HepG2 (cell line): ENCODE data around the gene MEI1. TPM values are rescaled to one million over a fixed set of nuclear protein-coding genes. Genes with fewer than 3 reads are reported as not detected.

Source experiments
- ATAC-seq: fragments of 200-7000 bp; cut with Tn5 transposase; 3 replicates; pipeline ENCODE4 v1.9.1; 2020; ENCODE audit warnings: mild to moderate bottlenecking, moderate library complexity
- BruUV-seq: library from RNA; stranded (reverse); fragments of 400-500 nt; replicated peaks from 2 replicates; lab custom pipeline; 2021; lab: Mats Ljungman, UMichigan
- CTCF ChIA-PET: fragments of 300-600 bp; formaldehyde crosslinking; extraction: SDS; loops from one replicate; lab custom pipeline; 2021; ENCODE audit warnings: low total read pairs, inconsistent platforms, low intra/inter-chr PET ratio; lab: Yijun Ruan, JAX
- POLR2A ChIA-PET: fragments of 350-600 bp; sonication (Branson Sonifier 250); formaldehyde crosslinking; loops from one replicate; lab custom pipeline; 2020; ENCODE audit warnings: antibody characterized with exemption, inconsistent platforms; lab: Yijun Ruan, JAX
- DNase-seq: peaks from one replicate; pipeline ENCODE4 v3.0.0-alpha.2; 2015; ENCODE audit warnings: low spot score
- FAIRE-seq: peaks from 3 replicates; lab custom pipeline; 2011; peaks lifted over from hg19 to GRCh38; lab: Jason Lieb, UNC
- H2AFZ ChIP-seq: one replicate; pipeline ENCODE4 v1.6.1; 2011; ENCODE audit warnings: low read length, inconsistent platforms
- H3K27ac ChIP-seq: fragments of 300-600 bp; 3 replicates; pipeline ENCODE4 v1.8.0; 2011; ENCODE audit warnings: mixed run types, mild to moderate bottlenecking, mixed read lengths, low read length, inconsistent platforms; ENCODE audit not compliant: insufficient read depth; ENCODE audit errors: extremely low read length
- H3K27me3 ChIP-seq, 2 experiments: fragments of 200-600 bp in 1 of 2; 2 replicates in 1 of 2; 3 replicates in 1 of 2; pipeline versions ENCODE4 v1.6.0 to v1.8.0; 2011; ENCODE audit warnings: low read length in 2 of 2, mild to moderate bottlenecking in 2 of 2, moderate library complexity in 2 of 2, inconsistent platforms in 1 of 2; ENCODE audit not compliant: insufficient read depth in 2 of 2, control insufficient read depth in 1 of 2
- H3K36me3 ChIP-seq, 2 experiments: fragments of 200-600 bp in 1 of 2; replicated peaks in 1 of 2; 2 replicates in 1 of 2; 3 replicates in 1 of 2; pipeline versions ENCODE4 v1.5.1 to v1.8.0; 2011; ENCODE audit warnings: low read length in 2 of 2, inconsistent platforms in 1 of 2; ENCODE audit not compliant: insufficient read depth in 2 of 2, control insufficient read depth in 1 of 2
- H3K4me1 ChIP-seq: 2 replicates; pipeline ENCODE4 v1.5.1; 2012; ENCODE audit warnings: low read length, inconsistent platforms; ENCODE audit not compliant: insufficient read depth
- H3K4me2 ChIP-seq: 2 replicates; pipeline ENCODE4 v1.6.0; 2011; ENCODE audit warnings: low read depth, low read length, inconsistent platforms
- H3K4me3 ChIP-seq, 3 experiments: fragments of 200-600 bp in 1 of 3; sonication (generic), shearing (Covaris generic) in 1 of 3; replicated peaks in 1 of 3; 2 replicates each; pipeline ENCODE4 v1.5.1; 2011 to 2016; ENCODE audit warnings: low read length in 3 of 3, inconsistent platforms in 2 of 3, low read depth in 2 of 3, mild to moderate bottlenecking in 2 of 3, control low read depth in 1 of 3, mixed read lengths in 1 of 3; ENCODE audit not compliant: insufficient read depth in 1 of 3
- H3K79me2 ChIP-seq: one replicate; pipeline ENCODE4 v1.6.1; 2011; ENCODE audit warnings: low read length, inconsistent platforms; ENCODE audit not compliant: insufficient read depth
- H3K9ac ChIP-seq: 2 replicates; pipeline ENCODE4 v1.6.0; 2011; ENCODE audit warnings: mild to moderate bottlenecking, low read depth, low read length, inconsistent platforms; ENCODE audit not compliant: insufficient read depth
- H3K9me3 ChIP-seq: 2 replicates; pipeline ENCODE4 v1.5.1; 2012; ENCODE audit warnings: mild to moderate bottlenecking, low read length
- H4K20me1 ChIP-seq: 2 replicates; pipeline ENCODE4 v1.6.0; 2011; ENCODE audit warnings: inconsistent platforms, mild to moderate bottlenecking, low read length, moderate library complexity; ENCODE audit not compliant: insufficient read depth
- CEBPB ChIP-seq: IDR thresholded peaks from 2 replicates; pipeline ENCODE4 v1.6.1; 2011; ENCODE audit warnings: low read depth, low read length, improper control_type of control experiment, borderline replicate concordance
- HNRNPH1 ChIP-seq: fragments of 200-400 bp; formaldehyde crosslinking; optimal IDR thresholded peaks from 2 replicates; pipeline ENCODE3; 2017; ENCODE audit warnings: mild to moderate bottlenecking, low read depth, low read length
- JARID2 ChIP-seq: sonication (generic); formaldehyde crosslinking; IDR thresholded peaks from 2 replicates; pipeline ENCODE4 v1.8.1; 2023; ENCODE audit warnings: missing genetic modification reagents, inconsistent platforms; ENCODE audit not compliant: insufficient replicate concordance
- NAIF1 ChIP-seq: sonication (generic); formaldehyde crosslinking; IDR thresholded peaks from 2 replicates; pipeline ENCODE4 v1.5.0; 2020; ENCODE audit warnings: mild to moderate bottlenecking, missing genetic modification reagents, borderline replicate concordance
- NFIC ChIP-seq: IDR thresholded peaks from 2 replicates; pipeline ENCODE4 v1.6.1; 2012; ENCODE audit warnings: mild to moderate bottlenecking, low read length, inconsistent platforms
- NFYB ChIP-seq: sonication (generic); formaldehyde crosslinking; IDR thresholded peaks from 2 replicates; pipeline ENCODE4 v1.4.0; 2020; ENCODE audit warnings: missing genetic modification reagents
- PHF8 ChIP-seq: sonication (generic); formaldehyde crosslinking; IDR thresholded peaks from 2 replicates; pipeline ENCODE4 v1.5.0; 2020; ENCODE audit warnings: missing genetic modification reagents
- RFXANK ChIP-seq: IDR thresholded peaks from 2 replicates; pipeline ENCODE4 v1.6.1; 2016
- ZBTB10 ChIP-seq: sonication (generic); formaldehyde crosslinking; IDR thresholded peaks from 2 replicates; pipeline ENCODE4 v1.4.0; 2020; ENCODE audit warnings: missing genetic modification reagents, borderline replicate concordance
- ZNF781 ChIP-seq: sonication (generic); formaldehyde crosslinking; IDR thresholded peaks from 2 replicates; pipeline ENCODE4 v1.5.1; 2020; ENCODE audit warnings: borderline replicate concordance, mild to moderate bottlenecking, missing genetic modification reagents; ENCODE audit errors: not compliant biosample characterization
- WGBS: methylation state at CpG from one replicate; pipeline ENCODE4 v1.1.6; 2017; ENCODE audit warnings: low lambda C conversion rate; 5-methylcytosine and 5-hydroxymethylcytosine counted together
- in situ Hi-C: cut with HindIII; loops from 2 replicates; pipeline ENCODE4 v1.10.0; 2017; ENCODE audit warnings: low pct_unique_long_range_greater_than_20kb; ENCODE audit not compliant: extremely low pct_ligation_motif_present
- intact Hi-C: fragments of 100-400 bp; cut with micrococcal nuclease; formaldehyde crosslinking; loops from one replicate; pipeline ENCODE4 v1.10.0; 2022; ENCODE audit not compliant: unreplicated experiment
- polyA plus RNA-seq, 8 experiments: library from polyadenylated mRNA; depleted of rRNA in 3 of 8; stranded (reverse) in 7 of 8; unstranded in 1 of 8; fragments of >200 nt; fragmentation: Illumina TruSeq in 4 of 8; extraction: Trizol in 4 of 8; gene quantifications; 2 replicates each; pipeline versions ENCODE4 v1.2.1 to v1.2.3, GENCODE V29; 2011 to 2016; ENCODE audit warnings: low read depth in 4 of 8, missing spikeins in 1 of 8, mixed read lengths in 1 of 8; ENCODE audit not compliant: insufficient read depth in 1 of 8
- total RNA-seq, 5 experiments: library from RNA; depleted of rRNA; stranded (reverse); fragments of >200 nt; fragmentation: Illumina TruSeq; extraction: Trizol; gene quantifications; 2 replicates each; pipeline ENCODE4 v1.2.3, GENCODE V29; 2016; ENCODE audit warnings: low read depth in 1 of 5
- TF ChIP-seq, protein P1 (sequence below): sonication (generic); formaldehyde crosslinking; conservative IDR thresholded peaks from 2 replicates; pipeline ENCODE4 v1.4.0; 2020; ENCODE audit warnings: mild to moderate bottlenecking, missing genetic modification reagents, moderate library complexity

Gene MEI1
- total and polyA plus RNA-seq, 2 of the 13 experiments (the other 11 are each of a cell fraction or from before 2014, with no cell fraction given) = 0.75 to 1.9 TPM

DNA sequence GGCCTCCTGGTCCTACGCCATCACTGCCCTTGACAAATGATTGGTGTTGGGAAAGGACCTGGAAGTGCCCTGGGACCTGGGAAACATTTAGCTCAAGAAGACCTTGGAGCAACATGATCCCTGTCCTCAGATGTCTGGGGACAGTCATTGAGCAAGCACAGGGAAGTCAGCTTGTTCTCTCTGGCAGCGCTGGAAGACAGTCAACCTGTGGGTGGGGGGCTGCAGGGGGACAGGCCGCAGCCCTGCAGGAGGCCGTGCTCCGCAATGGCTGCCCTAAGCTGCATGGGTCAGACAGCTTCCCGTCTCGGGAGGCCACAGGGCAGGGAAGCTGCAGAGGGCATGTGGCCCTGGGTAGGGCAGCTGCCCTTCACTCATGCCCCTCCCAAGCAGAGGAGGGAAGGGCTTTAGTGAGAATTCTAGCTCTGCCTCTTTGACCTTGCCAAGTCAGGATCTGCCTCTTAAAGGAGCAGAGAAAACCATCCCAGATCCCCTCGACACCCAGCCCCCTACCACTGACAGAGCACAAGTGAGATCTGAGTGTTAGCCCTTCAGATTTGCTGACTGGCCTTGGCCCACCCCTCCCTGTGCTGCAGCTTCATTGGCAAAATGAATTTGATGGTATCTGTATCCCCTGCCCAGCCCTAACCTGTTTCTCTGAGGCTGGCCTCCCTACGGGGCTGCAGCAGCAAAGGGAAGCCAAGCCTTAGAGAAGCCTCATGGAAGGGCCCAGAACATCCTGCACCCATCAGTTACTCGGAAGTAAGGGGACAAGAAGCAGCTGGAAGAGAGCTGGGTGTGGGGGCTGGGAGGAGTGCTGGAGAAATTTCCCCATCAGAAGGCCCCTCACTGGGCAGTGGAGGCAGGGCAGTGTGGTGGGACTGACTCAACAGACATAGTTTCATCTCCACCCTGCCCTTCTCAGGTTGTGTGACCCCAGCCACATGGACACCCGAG, 127.4 kb downstream of the MEI1 start:
- no peak overlapping the region for H2AFZ ChIP-seq
- no peak overlapping the region for H3K4me2 ChIP-seq
- in situ Hi-C loops = no loop called here
- no peaks in the 10 kb centered on the region for H4K20me1 ChIP-seq
- H3K9me3 ChIP-seq = no peaks in the 10 kb centered on the region
- DNase-seq (no peak), FAIRE-seq (no peak), ATAC-seq (no peak)
- H3K79me2 ChIP-seq = no peaks in the 10 kb centered on the region
- no peak for TF ChIP-seq HNRNPH1
- TF ChIP-seq CEBPB = no peak
- TF ChIP-seq PHF8 (CRISPR knock-in tag) = no peak
- no peak for TF ChIP-seq ZNF781
- peaks cover 1 to 18% of the 10 kb centered on the region in 2 experiments; a peak in 1 of 5 replicates for H3K36me3 ChIP-seq
- ChIA-PET POLR2A (interaction anchor here (1.5 to 3.1 kb wide), 2 partner anchors 26 to 27 kb away, joined by 3 to 13 read pairs; partner anchors contain the start of gene CCDC134), CTCF (no interaction called here)
- H3K27ac ChIP-seq = peak overlapping the region; percentile 28
- BruUV-seq = no TSS peak
- H3K9ac ChIP-seq = no peak overlapping the region
- peaks cover 17% of the 10 kb centered on the region for H3K4me1 ChIP-seq
- H3K27me3 ChIP-seq = no peaks in the 10 kb centered on the region
- intact Hi-C loops = no loop called here
- H3K4me3 ChIP-seq = no peak overlapping the region
- 96% methylated on average over 9 of the region's 11 CpGs for WGBS

GRCh38 chr22:41827671-41828070, 128.4 kb downstream of the MEI1 start:
- H4K20me1 ChIP-seq = no peaks in the 10 kb centered on the region
- no peak overlapping the region for H2AFZ ChIP-seq
- no peaks in the 10 kb centered on the region for H3K9me3 ChIP-seq
- H3K4me2 ChIP-seq = no peak overlapping the region
- H3K36me3 ChIP-seq = peaks cover 0 to 18% of the 10 kb centered on the region in 2 experiments; a peak in 1 of 5 replicates
- no peak for ATAC-seq
- peaks cover 24% of the 10 kb centered on the region for H3K4me1 ChIP-seq
- intact Hi-C loops (no loop called here), in situ Hi-C loops (no loop called here)
- ChIA-PET CTCF (no interaction called here), POLR2A (interaction anchor here (3.1 kb wide), 1 partner anchor 28 kb away, joined by 13 read pairs; the partner anchor contains the start of gene CCDC134)
- no peak overlapping the region for H3K27ac ChIP-seq
- BruUV-seq = no TSS peak
- no peaks in the 10 kb centered on the region for H3K27me3 ChIP-seq
- no peak for FAIRE-seq
- WGBS = 100% methylated on average over 5 of the region's 6 CpGs
- peaks cover 2% of the 10 kb centered on the region for H3K79me2 ChIP-seq
- no peak for DNase-seq
- H3K4me3 ChIP-seq = no peak overlapping the region
- H3K9ac ChIP-seq = no peak overlapping the region
- TF ChIP-seq NFYB (no peak), ZBTB10 (CRISPR knock-in tag) (no peak), NAIF1 (CRISPR knock-in tag) (no peak), RFXANK (no peak), JARID2 (CRISPR knock-in tag) (no peak), NFIC (no peak)
- TF ChIP-seq, protein P1, sequence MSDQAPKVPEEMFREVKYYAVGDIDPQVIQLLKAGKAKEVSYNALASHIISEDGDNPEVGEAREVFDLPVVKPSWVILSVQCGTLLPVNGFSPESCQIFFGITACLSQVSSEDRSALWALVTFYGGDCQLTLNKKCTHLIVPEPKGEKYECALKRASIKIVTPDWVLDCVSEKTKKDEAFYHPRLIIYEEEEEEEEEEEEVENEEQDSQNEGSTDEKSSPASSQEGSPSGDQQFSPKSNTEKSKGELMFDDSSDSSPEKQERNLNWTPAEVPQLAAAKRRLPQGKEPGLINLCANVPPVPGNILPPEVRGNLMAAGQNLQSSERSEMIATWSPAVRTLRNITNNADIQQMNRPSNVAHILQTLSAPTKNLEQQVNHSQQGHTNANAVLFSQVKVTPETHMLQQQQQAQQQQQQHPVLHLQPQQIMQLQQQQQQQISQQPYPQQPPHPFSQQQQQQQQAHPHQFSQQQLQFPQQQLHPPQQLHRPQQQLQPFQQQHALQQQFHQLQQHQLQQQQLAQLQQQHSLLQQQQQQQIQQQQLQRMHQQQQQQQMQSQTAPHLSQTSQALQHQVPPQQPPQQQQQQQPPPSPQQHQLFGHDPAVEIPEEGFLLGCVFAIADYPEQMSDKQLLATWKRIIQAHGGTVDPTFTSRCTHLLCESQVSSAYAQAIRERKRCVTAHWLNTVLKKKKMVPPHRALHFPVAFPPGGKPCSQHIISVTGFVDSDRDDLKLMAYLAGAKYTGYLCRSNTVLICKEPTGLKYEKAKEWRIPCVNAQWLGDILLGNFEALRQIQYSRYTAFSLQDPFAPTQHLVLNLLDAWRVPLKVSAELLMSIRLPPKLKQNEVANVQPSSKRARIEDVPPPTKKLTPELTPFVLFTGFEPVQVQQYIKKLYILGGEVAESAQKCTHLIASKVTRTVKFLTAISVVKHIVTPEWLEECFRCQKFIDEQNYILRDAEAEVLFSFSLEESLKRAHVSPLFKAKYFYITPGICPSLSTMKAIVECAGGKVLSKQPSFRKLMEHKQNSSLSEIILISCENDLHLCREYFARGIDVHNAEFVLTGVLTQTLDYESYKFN (CRISPR knock-in tag) = no peak
